Stimulated activated CD4-positive, alpha-beta T cell treated with anti-CD3 and anti-CD28 coated beads, TNF-alpha, amount 100 ng/mL, for 1 hour (primary cell): ENCODE results near the gene MRPL54.
"Not testable (repeated sequence)": the region's sequence is repeated elsewhere in the genome, so short reads cannot be mapped to it uniquely, and the experiment has no call there.

Source experiments
- DNase-seq, 3 donors: peaks; one replicate each; pipeline ENCODE4 v3.0.0-alpha.2; 2020; ENCODE audit warnings: low read depth in 3 of 3, low spot score in 1 of 3

Gene MRPL54

DNA sequence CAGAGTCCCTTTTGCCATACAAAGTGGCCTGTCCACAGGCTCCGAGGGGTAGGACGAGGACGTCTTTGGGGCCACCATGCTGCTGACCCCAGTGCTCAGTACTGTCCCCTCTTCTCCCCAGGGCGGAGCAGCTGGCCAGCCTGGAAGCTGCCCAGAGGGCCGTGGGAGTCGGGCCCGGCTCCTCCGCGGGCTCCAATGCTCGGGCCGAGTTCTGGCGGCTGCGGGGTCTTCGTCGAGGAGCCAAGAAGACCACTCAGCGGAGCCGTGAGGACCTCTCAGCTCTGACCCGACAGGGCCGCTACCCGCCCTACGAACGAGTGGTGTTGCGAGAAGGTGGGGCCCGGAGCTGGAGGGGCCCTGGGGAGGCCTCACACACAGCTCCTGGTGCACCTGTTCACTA lies 22.1 kb upstream of the MRPL54 start:
- no peak for DNase-seq

DNA sequence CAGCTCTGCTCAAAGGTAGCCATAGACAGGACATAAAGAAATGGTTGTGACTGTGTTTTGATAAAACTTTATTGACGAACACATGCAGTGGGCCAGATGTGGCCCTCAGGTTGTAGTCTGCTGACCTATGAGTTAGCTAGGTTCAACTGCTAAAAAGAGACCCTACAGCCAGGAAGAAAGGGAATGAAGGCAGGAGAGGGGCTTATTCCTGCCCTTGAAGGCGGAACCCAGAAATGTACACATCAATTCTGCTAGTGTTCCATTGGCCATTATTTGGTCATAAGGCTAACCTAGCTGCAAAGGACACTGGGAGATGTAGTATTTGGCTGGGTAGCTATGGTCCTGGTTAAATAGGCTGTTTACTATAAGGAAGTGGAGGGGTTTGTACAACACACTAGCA lies 19.0 kb upstream of the MRPL54 start:
- DNase-seq = no peak

DNA sequence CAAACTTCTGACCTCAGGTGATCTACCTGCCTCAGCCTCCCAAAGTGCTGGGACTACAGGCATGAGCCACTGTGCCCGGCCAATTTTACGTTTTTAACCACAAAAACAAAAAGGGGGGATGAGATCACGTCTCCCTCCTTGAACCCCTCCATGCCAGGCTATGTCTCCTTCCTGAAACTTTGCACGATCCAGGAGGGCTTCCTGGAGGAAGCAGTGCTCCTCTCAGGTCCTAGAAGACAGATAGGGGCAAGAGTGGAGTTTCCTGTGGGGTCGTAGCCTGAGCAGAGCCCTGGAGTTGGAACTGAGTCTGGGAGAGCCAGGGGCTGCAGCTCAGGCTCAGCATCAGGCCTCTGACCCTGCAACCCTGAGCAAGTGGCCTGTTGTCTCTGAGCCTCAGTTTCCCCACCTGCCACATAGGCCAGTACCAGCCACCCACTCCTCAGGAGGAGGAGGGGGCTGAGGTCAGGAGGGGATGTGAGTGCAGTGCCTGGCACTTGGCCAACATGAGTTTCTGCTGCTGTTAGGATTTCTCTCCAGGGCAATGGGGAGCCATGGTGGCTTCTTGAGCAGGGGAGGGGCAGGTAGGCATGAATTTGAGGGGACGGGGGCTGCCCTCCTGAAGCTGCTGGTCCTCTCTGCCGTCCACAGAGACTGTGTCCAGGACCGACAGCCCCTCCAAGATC lies 17.0 kb upstream of the MRPL54 start:
- no peak for DNase-seq

DNA sequence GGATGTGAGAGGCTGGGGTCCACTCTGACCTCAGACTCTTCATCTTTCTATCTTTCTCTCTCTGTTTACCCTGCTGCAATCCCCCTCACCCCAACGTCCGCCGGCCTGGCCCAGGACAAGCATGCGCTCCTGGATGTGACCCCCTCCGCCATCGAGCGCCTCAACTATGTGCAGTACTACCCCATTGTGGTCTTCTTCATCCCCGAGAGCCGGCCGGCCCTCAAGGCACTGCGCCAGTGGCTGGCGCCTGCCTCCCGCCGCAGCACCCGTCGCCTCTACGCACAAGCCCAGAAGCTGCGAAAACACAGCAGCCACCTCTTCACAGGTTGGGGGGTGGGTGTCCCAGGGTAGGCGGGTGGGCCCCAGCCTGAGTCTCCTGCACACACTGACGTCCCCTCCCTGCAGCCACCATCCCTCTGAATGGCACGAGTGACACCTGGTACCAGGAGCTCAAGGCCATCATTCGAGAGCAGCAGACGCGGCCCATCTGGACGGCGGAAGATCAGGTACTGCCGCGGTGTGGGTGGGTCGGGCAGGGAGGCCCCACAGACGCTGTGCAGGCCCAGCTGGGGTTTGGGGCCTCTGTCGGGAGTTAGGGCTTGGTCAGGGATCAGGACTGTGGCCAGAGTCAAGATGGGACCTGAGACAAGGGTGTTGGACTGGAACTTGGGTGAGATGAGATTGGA lies 16.0 kb upstream of the MRPL54 start:
- no peak for DNase-seq

DNA sequence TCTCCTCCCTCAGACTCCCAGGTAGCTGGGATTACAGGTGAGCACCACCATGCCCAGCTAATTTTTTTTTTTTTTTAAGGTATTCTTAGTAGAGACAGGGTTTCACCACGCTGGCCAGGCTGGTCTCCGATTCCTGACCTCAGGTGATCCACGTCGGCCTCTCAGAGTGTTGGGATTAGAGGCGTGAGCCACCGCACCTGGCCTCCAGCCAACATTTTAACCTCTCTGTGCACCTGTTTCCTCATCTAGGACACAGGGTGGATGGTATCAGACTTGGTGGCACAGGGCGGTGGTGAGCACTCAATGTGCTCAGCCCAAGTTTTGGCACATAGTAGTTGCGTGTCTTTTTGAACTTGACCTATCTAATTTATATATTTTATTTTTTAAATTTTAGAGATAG lies 13.5 kb upstream of the MRPL54 start:
- DNase-seq = no peak

DNA sequence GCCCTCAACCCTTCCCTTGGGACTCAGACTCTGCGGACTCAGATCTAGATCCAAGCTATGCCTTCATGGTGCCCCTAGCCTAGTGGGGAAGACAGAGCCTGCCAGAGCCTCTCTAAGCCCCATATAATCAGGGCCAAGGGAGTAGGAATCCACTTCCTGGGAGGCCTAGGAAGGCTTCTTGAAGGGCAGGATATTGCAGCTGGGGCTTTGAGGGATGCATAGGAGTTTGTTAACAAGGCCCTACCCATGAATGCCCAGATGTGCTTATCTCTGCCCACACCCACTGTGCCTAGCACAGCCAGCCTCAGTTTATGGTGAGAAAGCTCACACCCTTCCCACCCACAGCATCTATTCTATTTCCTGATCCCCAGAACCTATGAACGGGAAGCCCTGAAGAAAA lies 12.3 kb upstream of the MRPL54 start:
- DNase-seq = no peak

DNA sequence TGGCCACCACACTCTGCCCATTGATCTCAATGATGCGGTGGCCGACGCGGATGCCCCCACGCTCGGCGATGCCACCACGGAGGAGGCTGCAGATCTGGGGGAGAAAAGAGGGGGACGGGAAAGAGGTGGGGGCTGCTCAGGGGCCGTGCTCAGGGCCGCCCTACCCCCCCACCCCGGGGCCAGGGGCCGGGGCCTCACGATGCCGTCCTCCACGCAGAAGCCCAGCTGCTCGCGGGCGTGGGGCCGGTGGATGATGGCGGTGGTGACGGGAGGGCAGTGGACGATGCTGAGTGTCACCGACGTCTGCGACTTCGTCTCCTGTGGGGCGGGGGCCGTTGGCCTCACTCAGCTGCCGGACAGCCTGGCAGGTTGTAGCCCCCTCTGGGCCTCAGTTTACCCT lies 11.2 kb upstream of the MRPL54 start:
- no peak for DNase-seq

DNA sequence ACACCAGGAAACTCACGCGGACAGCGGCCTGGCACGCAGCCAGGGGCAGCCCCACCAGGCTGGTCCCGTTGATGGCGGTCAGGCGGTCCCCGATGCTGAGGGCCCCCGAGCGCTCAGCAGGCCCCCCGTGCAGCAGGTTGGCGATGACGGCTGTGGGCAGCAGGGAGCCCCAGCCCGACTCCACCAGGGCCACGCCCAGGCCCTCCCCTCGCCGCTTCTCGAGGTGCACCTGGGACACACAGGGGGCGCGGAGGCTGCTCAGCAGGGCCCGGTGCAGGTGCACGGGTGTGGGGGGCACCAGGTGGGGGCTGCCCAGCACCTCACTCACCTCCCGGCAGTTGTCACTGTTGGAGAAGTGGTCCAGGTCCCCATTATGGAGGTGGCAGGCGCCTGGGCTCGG lies 10.0 kb upstream of the MRPL54 start:
- DNase-seq = no peak

DNA sequence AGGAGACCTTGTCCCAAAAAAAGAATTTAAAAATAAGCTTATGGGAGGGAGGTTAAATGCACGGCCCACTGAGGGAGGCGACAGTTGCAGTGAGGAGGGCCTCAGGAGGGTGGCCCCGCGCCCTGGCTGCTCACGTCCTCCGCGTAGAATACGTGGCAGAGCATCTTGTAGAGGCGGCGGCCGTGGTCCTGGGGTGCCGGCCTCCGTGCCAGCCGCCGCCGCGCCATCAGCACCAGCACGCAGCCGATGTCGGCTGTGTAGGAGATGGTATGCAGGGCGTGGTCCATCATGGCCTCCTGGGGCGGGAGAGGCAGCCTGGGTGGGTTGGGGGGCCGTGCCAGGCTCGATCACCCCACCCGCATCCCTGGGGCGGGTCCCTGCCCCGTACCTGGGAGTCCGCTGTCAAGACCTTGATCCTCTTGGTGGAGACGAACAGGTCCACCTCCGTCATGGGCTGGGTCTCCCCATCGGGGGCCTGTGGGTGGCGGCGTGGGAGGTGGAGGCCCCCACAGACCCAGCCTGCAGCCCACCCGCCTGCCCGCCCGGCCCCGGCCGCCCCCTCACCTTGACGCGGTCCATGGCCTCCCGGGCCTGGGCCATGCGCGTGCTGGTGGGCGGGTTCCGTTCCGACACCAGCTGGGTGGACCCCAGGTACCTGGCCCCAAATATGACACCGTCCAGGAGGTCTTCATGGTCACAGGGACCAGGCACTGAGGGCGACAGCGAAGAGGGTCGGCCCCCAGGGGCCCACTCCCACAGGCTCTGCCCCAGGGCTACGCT lies 8.7 kb upstream of the MRPL54 start:
- DNase-seq = no peak

DNA sequence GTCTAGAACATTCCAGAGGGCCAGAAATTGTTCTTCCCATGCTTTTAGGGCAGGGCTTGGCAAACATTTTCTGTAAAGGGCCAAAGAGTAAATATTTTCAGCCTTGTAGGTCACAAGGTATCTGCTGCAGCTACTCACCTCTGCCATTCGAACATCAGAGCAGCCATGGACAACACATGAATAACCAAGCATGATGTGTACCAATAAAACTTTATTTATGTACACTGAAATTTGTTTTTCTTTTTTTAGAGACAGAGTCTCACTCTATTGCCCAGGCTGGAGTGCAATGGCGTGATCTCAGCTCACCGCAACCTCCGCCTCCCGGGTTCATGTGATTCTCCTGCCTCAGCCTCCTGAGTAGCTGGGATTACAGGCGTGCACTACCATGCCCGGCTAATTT lies 4.8 kb upstream of the MRPL54 start:
- not testable (repeated sequence) for DNase-seq

DNA sequence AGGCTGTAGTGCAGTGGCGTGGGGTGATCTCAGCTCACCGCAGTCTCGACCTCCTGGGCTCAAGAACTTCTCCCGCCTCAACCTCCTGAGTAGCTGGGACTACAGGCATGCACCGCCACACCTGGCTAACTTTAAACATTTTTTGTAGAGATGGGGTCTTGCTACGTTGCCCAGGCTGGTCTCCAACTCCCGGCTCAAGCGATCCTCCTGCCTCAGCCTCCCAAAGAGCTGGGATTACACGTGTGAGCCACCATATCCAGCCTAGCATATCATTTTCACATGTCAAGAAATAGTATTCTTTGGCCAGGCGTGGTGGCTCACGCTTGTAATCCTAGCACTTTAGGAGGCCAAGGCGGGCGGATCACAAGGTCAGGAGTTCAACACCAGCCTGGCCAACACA lies 4.2 kb upstream of the MRPL54 start:
- not testable (repeated sequence) for DNase-seq

DNA sequence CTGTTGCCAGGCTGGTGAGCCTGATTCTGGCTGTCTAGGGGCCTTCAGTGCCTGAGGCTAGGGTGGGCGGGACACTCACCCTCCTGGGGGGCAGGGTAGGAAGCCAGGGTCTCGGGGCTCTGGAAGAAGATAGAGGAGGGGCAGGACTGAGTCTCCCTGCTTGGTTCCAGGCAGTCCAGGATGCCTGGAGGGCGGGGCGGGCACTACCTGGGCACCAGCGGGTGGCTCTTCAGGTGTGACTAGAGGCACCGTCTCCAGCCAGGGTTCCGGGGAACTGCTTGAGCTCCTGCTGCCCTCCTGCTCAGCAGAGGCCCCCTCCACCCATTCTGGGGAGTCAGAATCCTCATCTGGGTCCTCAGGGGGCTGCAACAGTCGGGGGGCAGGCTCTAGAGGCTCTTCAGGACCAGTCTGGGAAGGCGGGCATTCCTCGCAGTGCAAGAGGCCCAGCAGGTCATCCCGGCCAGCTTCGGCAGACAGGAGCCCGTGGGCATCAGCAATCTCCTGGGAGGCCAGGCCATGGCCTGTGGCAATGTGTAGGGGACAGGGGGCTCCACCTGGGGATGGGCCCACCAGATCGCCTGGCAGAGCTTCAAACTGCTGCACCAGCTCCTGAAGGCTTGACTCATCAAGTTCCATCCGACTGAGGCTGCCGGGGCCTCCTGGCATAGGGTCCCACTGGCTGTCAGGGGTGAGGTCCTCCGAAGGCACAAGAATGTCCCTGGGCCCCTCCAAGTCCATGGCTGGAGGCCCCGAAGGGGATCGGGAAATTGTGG lies 2.8 kb upstream of the MRPL54 start:
- DNase-seq = no peak

DNA sequence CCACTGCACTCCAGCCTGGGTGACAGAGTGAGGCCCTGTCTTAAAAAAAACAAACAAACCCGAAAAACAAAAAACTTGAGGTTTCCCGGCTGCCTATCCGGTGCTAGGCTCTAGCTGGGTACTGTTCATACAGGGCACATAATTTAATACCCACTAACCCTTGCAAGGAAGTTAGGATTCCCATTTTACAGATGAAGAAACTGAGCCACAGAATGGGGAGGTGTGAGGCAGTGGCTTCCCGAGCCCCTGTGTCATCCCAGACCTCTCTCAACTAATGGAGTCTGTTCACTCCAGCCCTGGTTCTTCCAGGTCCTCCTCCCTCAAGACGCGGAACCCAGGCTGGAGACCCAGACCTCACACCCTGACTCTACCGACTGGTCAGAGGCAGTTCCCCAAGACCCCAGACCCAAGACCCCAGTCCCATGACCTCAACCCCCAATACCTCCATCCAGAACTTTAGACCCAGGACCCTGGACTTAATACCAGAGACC lies 1.6 kb upstream of the MRPL54 start:
- no peak for DNase-seq

DNA sequence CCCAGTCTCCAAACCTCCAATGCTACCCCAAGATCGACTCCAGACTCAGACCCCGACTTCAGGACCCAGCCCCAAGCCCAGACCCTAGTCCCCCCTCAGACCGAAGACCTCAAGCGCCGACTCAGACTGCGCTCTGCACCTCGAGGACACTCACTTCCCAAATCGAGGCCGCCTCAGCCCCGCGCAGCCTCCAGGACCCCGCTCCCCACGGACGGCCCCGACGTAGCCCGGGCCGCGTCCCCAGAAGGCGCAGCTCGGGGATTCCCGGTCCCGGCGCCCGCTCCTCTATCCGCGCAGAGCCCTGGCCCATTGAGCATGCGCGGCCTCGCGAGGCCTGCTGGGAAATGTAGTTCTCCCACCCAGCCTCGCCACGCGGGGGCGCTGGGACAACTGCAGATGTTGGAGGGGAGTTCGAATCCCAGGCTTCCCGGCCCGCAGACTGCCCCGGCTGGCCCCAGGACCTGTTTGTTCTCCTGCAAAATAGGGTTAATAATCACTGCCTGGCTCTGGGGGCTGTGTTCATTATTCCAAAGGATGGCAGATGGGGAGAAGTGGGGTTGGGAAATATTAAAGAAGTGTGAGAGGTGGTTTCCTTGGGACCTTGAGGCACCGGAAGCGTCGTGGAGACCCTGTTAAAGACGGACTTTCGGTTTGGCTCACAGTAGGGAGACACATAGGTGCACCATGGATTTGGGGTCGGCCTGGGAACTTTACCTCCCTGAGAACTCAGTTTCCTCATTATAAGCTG lies 926 bp upstream of the MRPL54 start, which contains the start of gene APBA3:
Gene APBA3 (minus strand): TSS at position 311 of the 748 bp plus-strand sequence. CDS start 1,428 bp downstream, outside the sequence.
- peak; percentile 92 to 97 (median 94) for DNase-seq

DNA sequence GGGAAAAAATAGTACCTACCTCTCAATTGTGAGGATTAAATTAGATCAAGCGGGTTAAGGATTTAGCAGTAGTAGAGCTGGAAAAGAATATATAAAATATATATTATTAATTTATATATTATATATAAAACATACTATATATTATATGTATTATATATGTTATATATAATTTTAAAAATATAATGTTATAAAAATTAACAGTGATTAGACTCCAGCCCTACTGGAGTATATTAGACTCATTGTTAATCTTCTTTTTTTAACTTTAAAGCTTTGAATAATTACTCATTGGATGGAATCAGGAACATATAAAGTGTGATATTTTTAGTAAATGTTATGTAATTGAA lies 380 bp upstream of the MRPL54 start:
- DNase-seq = no peak

DNA sequence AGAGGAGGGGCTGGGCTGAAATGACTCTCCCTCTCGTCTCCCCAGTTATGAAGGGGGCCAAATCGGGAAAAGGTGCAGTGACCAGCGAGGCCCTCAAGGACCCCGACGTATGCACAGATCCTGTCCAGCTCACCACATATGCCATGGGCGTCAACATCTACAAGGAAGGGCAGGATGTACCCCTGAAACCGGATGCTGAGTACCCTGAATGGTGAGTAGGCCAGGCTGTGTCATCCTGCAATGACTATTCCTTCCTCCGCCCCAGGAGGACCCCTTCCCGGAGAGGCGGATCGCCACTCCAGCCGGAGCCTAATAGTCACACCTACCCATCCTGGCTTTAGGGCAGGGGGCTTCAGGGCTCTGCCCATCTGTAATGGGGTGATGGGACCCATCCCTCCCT lies 2.6 kb downstream of the MRPL54 start:
- no peak for DNase-seq

DNA sequence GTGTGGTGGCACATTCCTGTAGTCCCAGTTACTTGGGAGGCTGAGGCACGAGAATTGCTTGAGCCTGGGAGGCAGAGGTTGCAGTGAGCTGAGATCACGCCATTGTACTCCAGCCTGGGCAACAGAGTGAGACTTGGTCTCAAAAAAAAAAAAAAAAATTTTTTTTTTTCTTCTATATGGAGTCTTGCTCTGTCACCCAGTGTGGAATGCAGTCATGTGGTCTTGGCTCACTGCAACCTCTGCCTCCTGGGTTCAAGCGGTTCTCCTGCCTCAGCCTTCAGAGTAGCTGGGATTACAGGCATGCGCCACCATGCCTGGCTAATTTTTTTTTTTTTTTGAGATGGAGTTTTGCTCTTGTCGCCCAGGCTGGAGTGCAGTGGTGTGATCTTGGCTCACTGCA lies 3.3 kb downstream of the MRPL54 start:
- DNase-seq = not testable (repeated sequence)

DNA sequence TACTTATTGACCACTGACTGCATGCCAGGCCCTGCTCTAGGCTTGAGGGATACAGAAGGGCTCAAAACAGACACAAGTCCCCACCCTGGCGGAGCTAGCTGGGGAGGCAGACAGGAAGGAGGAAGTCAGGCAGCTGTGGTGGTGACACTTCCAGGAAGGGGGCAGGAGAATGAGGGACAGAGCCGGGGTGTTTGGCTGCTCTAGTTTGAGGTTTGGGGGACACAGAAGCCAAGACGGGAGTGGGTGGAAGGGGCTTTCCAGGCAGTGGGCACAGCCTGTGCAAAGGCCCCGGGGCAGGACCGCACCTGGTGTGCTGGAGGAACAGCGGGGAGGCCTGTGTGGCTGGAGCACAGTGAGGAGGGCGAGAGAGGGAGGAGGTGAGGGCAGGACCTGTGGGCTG lies 4.0 kb downstream of the MRPL54 start:
- DNase-seq = no peak

DNA sequence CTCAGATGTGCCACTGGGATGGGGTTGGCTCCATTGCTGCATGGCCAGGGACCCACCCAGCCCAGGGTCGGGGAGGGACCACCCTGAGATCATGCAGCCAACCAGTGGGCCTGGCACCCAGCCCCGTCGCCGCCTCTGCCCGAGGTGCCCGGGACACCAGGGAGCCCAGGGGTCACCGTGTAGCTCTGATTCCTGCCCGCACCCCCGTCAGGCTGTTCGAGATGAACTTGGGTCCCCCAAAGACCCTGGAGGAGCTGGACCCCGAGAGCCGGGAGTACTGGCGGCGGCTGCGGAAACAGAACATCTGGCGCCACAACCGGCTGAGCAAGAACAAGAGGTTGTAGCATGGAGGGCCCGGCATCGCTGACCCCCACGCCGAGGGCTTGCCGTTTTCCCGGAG lies 4.6 kb downstream of the MRPL54 start:
- DNase-seq = no peak

DNA sequence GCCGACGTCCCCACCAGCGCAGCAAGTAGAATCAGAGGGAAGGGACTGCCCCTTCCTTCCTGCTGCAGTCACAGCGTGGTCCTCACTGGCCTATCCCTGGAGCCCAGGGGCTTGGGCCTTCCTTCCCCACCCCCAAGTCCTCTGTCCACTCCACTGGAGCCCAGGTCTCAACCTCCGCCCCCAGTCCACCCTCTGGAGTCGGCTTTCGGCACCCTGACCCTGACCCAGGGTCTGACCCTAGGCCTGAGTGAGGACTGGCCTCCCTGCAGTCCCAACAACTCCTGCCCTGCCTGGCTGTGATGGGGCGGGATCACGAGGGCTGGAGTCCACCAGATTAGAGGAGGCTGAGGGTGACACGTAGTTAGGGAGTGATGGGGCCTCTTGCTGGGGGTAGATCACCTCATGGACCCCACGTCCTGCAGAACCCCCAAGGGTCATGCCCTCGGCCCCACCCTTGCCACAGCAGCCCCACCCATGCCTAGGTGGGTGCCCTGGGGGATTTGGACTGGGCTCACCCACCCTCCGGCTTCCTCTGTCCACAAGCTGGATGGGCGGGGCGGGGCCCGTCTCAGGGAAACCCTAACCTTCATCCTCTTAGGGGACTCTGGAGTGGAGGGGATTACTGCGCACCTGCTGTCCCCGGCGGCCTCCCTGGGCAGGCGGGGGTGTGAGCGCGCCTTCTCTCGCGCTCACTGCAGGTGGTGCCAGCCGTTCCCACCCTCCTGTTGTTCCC lies 5.7 kb downstream of the MRPL54 start:
- DNase-seq = no peak
